ENCODE measurements around the gene TSR2.
"Not testable (repeated sequence)": the region's sequence is repeated elsewhere in the genome, so short reads cannot be mapped to it uniquely, and the experiment has no call there.

TSR2 gene

GRCh38 chrX:54470054-54470760, 30.0 kb downstream of the TSR2 start:
- no peak for DNase-seq (ENCODE audit: extremely low read depth in 1 of 2, low read depth in 1 of 2)

GRCh38 chrX:54473993-54474859, 34.0 kb downstream of the TSR2 start:
- no peak for DNase-seq (ENCODE audit: extremely low read depth in 1 of 2, low read depth in 1 of 2)

- no peak for DNase-seq (ENCODE audit: extremely low read depth in 1 of 2, low read depth in 1 of 2)
These were observed 39.2 kb downstream of the TSR2 start for GRCh38 chrX:54479136-54480111.

GRCh38 chrX:54482839-54483593, 42.8 kb downstream of the TSR2 start:
- no peak for DNase-seq (ENCODE audit: extremely low read depth in 1 of 2, low read depth in 1 of 2)

GRCh38 chrX:54483946-54484345, 43.7 kb downstream of the TSR2 start:
- DNase-seq (ENCODE audit: extremely low read depth in 1 of 2, low read depth in 1 of 2): no peak

GRCh38 chrX:54484666-54485065, 44.5 kb downstream of the TSR2 start:
- DNase-seq (ENCODE audit: extremely low read depth in 1 of 2, low read depth in 1 of 2): no peak

GRCh38 chrX:54489819-54490218, 49.6 kb downstream of the TSR2 start:
- DNase-seq (ENCODE audit: extremely low read depth in 1 of 2, low read depth in 1 of 2): not testable (repeated sequence)

- DNase-seq (ENCODE audit: extremely low read depth in 1 of 2, low read depth in 1 of 2): no peak
These were observed 52.1 kb downstream of the TSR2 start for GRCh38 chrX:54492340-54492739.

- DNase-seq (ENCODE audit: extremely low read depth in 1 of 2, low read depth in 1 of 2): no peak
These were observed 54.2 kb downstream of the TSR2 start for GRCh38 chrX:54494166-54494988.

All from activated CD8-positive, alpha-beta memory T cell treated with anti-CD3 and anti-CD28 coated beads for 1 hour (primary cell).